Skin epidermis (tissue), 12 donors: ENCODE results near the gene RPS6KA2.
"Not testable (repeated sequence)": the region's sequence is repeated elsewhere in the genome, so short reads cannot be mapped to it uniquely, and the experiment has no call there.

ENCODE experiments used
- H3K27ac ChIP-seq, 21 experiments: fragments of 200-600 bp; sonication (generic) in 11 of 21; one replicate each; pipeline ENCODE4 v1.5.0; 2020; ENCODE audit warnings: mild to moderate bottlenecking in 3 of 21, inconsistent platforms in 2 of 21, moderate library complexity in 2 of 21
- H3K4me3 ChIP-seq, 7 experiments: fragments of 200-600 bp; sonication (generic) in 2 of 7; one replicate each; pipeline ENCODE4 v1.5.0; 2020; ENCODE audit warnings: inconsistent platforms in 2 of 7, mild to moderate bottlenecking in 2 of 7, moderate library complexity in 1 of 7

Gene RPS6KA2

GRCh38 chr6:166382500-166382932, 244.5 kb downstream of the RPS6KA2 start:
- H3K4me3 ChIP-seq = peak overlapping the region; percentile 74 to 99 (median 88)
- peak overlapping the region; percentile 20 to 94 (median 89) for H3K27ac ChIP-seq

GRCh38 chr6:166381733-166382499, 245.1 kb downstream of the RPS6KA2 start:
- Histone ChIP-seq H3K27ac (peak overlapping the region in 20 of 21 experiments; percentile 20 to 94 (median 89)), H3K4me3 (peak overlapping the region; percentile 74 to 99 (median 88))

GRCh38 chr6:166381381-166381732, 245.7 kb downstream of the RPS6KA2 start:
- H3K27ac ChIP-seq = peak overlapping the region in 9 of 21 experiments; percentile 68 to 94 (median 90)
- peak overlapping the region in 6 of 7 experiments; percentile 78 to 99 (median 88) for H3K4me3 ChIP-seq

- no peak overlapping the region for H3K27ac ChIP-seq
- no peak overlapping the region for H3K4me3 ChIP-seq
Measured at GRCh38 chr6:166379800-166380199, 247.3 kb downstream of the RPS6KA2 start.

- H3K27ac ChIP-seq = no peak overlapping the region
- no peak overlapping the region for H3K4me3 ChIP-seq
Measured at GRCh38 chr6:166379103-166379586, 247.9 kb downstream of the RPS6KA2 start.

GRCh38 chr6:166377721-166378120, 249.3 kb downstream of the RPS6KA2 start:
- Histone ChIP-seq H3K27ac (no peak overlapping the region), H3K4me3 (no peak overlapping the region)

GRCh38 chr6:166375013-166375412, 252.0 kb downstream of the RPS6KA2 start:
- Histone ChIP-seq H3K4me3 (no peak overlapping the region), H3K27ac (no peak overlapping the region)

GRCh38 chr6:166370489-166370888, 256.6 kb downstream of the RPS6KA2 start:
- H3K27ac ChIP-seq = no peak overlapping the region
- no peak overlapping the region for H3K4me3 ChIP-seq

GRCh38 chr6:166369782-166370181, 257.3 kb downstream of the RPS6KA2 start:
- H3K4me3 ChIP-seq = no peak overlapping the region
- H3K27ac ChIP-seq = no peak overlapping the region

- no peak overlapping the region for H3K27ac ChIP-seq
- no peak overlapping the region for H3K4me3 ChIP-seq
Measured at GRCh38 chr6:166366921-166367320, 260.1 kb downstream of the RPS6KA2 start.

GRCh38 chr6:166365806-166366205, 261.2 kb downstream of the RPS6KA2 start:
- no peak overlapping the region for H3K27ac ChIP-seq
- H3K4me3 ChIP-seq = no peak overlapping the region

GRCh38 chr6:166365221-166365620, 261.8 kb downstream of the RPS6KA2 start:
- no peak overlapping the region for H3K4me3 ChIP-seq

GRCh38 chr6:166364456-166364855, 262.6 kb downstream of the RPS6KA2 start:
- no peak overlapping the region for H3K27ac ChIP-seq

More at GRCh38 chr6:166365221-166365620, 261.8 kb downstream of the RPS6KA2 start:
- no peak overlapping the region for H3K27ac ChIP-seq

GRCh38 chr6:166362427-166362826, 264.6 kb downstream of the RPS6KA2 start:
- not testable (repeated sequence) for H3K4me3 ChIP-seq, H3K27ac ChIP-seq

More at GRCh38 chr6:166364456-166364855, 262.6 kb downstream of the RPS6KA2 start:
- no peak overlapping the region for H3K4me3 ChIP-seq

GRCh38 chr6:166361077-166361429, 266.0 kb downstream of the RPS6KA2 start:
- Histone ChIP-seq H3K27ac (peak overlapping the region in 1 of 21 experiments; percentile 29), H3K4me3 (no peak overlapping the region)

- H3K27ac ChIP-seq = peak overlapping the region in 1 of 21 experiments; percentile 29
- no peak overlapping the region for H3K4me3 ChIP-seq
Measured at GRCh38 chr6:166360243-166361076, 266.6 kb downstream of the RPS6KA2 start.
